NCI-H2171 (cell line): Measurements from ENCODE around the gene BANK1.

Experiments used
- DNase-seq: peaks from one replicate; lab custom pipeline; 2025; lab: John Stamatoyannopoulos, UW

BANK1 gene

DNA sequence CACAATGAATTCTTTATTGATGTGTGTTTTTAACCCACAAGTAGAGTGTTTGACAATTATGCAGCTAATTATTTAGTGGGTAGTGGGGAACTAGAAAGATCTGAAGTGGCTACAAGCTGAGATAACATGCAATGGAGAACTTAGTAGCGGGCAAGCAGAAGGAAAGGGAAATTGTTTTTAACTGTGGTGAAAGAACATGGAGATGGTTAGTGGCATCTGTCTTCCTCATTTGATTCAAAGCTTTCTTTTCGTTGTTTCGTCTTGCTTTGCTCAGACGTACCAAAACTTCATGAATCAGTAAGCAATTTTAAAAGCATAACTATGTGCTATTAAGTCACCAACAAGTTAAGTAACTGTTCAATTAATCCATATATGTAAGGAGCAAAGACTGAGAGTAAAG, 169.9 kb downstream of the BANK1 start:
- no peak for DNase-seq

DNA sequence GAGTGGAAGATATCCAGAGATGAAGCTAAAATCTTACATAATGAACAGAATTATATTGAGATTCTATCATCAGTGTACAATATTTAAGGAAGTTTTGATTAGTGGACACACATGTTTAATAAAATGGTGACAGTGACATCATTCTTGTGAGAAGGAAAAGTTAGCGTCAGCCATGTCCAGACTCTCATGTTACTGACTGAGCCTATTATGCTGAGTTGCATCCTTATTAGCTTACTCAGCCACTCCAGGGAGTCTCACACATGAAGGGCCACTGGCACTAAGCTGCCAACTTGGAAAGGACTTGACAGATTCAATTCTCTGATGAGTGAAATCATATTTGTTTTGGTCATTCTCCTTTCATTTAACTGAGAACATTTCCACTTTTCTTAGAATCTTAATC, 170.6 kb downstream of the BANK1 start:
- DNase-seq, result no peak

DNA sequence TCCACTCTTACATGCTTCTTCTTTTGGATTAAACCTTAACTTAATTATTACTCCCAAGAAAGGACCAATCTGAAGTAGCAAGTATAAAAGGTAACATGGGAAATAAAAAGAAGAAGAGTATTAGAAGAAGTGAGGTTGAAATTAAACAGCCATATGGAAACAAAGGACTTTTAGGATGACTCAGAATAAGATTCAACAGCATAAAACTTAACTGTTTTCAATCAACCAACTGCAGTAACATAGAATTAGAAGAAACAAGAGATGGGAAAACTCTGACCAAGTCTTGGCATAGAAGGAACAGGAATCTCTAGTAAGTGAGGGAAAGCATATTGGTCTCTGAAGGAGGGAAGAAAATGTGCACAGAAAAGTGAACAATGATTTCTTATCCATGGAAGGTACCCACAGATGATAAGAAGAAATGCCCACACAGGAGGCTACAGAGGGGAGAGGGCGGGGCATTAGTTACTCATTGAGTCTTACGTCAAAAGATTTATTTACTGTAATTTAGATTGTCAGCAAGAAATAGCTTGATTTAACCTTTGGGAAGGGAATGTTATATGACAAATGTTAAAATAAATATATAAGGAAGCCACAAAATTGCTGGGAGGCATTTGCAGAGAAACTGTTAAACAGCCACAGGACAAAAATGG, 177.3 kb downstream of the BANK1 start:
- DNase-seq, result no peak

DNA sequence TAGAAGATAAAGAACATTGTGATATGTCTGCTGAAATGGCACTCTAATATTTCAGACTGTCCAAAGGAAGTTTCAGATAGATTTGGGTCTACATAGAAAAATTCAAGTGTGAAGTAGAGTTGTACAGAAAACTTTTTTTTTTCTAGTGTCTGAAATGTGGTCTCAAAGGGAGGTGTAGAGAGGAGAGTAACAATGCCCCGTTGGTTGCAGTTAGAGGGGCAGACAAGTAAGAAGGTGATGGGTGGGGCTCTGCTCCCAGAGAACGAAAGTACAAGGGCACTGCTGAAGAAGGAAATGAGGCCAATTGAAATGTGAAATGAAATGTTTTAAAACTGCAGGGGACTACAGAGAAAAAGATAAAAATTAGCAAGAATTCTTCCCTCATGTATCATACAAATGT, 177.8 kb downstream of the BANK1 start:
- no peak for DNase-seq

DNA sequence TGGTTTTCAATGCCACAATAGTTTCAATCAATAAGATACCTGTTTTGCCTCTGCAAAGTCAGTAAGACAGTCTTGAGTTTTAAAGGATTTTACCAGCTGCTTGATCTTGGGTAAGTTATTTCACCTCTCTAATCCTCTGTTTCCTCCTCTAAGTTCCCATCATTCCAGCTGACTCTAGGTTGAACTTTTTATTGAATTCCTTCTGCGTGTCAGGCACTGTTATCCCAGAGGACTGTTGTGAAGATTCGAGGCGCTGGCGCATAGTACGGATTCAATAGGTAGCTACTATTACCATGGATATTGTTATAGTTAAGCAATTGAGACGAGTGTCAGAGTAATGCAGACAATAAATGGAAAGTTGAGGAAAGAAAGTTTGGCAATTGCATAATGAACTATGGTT, 179.4 kb downstream of the BANK1 start:
- DNase-seq, result no peak

DNA sequence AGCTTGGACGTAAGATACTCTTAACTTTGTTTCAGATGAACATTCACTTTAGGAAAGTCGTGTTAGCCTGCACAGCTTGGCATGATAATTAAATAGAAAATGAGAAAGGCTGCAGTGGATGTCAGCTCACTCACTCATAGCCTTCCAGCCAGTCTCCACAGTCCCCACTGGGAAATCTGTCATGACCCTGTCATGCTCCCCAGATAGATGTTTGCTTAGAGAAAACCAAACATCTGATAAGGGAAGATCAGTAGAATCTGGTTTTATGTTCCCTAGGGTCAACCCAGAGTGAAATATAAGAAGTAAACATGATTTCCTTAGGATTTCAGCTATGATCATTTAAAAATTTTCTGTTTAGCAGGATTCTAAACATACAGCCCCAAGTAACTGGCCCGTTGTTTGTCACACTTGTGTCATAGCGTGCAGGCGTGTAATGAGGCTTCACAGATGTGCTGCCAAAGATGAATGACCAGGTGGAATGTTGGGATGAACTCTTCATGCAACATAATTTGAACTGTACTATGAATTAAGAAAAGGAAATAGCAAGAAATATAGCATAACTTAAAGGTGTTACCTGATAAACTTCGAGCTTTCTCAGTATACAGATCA, 180.1 kb downstream of the BANK1 start:
- no peak for DNase-seq

DNA sequence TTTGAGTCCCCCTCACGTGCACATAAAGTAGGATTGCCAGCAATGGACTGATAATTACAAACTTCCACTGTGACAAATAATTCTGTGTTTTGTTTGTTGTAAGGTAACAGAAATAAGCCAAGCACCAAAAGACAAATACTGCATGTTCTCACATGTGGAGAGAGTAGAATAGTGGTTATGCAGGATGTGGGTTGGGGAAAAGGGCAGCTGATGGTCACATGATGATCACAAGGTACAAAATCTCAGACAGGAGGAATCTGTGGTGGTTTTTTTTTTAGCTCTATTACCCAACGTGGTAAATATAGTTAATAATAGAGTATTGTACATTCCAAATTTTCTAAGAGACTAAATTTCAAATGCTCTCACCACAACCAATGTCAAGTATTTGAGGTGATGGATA, 182.3 kb downstream of the BANK1 start:
- no peak for DNase-seq

DNA sequence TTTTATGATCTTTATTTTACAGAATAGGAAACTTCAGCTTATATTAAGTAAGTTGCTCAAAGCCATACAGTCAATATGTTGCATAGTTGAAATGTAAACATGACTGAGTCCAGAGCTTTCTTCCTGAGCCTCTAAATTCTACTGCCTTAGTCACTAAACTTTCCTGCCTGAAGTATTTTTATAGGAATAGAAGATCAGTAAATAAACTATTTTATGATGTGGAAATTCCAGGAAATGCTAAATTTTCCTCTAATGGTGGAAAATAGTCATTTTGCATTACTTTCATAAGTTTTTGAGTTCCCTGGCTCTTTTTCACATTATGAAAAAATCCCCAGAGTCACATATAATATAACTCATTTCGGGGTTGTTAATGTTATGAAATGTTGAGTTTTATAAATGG, 182.8 kb downstream of the BANK1 start:
- no peak for DNase-seq

DNA sequence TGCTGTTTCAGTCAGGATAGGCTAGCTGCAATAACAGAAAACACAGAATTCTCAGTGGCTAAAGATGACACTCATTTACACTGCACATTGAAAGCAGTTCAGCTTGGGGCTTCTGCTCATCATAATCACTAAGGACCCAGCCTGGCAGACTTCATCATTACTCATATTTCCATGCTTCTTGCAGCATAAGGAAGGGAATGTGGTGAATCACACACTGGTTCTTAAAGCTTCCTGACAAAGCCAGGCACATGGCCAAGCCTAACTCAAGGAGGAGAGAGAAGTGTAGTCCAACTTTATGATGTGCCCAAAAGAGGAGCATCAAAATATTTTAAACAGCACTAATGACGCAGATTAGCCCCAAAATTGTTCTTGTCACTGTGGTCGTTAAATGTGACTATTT, 186.5 kb downstream of the BANK1 start:
- DNase-seq, result no peak

DNA sequence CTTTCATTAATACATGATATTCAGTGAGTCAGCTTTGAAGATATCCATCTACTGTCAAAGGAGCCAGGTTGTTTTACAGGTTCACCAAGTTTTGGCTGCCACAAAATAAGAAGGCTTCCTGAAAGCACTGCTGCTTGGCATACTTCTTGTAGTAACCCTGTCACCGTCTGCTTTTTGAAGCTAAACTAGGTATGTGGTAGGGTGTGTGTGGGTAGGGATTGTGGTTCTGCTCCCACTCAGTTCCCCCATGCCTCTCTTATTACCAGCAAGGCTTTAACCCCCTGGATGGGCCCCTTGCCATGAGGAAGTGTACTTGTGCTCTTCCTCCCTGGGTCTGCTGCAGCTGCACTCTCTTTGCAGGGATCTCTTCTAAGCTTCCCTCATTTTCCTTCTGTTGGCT, 191.2 kb downstream of the BANK1 start:
- DNase-seq, result no peak

DNA sequence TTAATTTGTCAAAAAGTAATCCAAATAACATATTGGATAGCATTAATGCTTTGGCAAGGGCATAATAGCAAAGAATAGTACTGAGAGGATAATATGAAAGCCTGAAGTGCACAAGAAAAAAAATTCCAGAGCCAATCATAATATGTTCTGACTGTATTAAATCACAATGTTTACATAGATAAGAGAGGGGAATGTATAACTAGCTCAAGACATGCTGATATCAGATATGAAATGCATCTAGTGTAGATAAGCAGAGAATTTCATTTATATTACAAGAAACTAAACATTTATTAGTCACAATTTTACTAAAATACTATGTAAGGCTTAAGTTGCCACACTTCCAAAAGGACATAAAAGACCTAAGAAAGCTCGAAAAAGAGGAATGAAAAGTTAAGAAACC, 193.3 kb downstream of the BANK1 start:
- no peak for DNase-seq

DNA sequence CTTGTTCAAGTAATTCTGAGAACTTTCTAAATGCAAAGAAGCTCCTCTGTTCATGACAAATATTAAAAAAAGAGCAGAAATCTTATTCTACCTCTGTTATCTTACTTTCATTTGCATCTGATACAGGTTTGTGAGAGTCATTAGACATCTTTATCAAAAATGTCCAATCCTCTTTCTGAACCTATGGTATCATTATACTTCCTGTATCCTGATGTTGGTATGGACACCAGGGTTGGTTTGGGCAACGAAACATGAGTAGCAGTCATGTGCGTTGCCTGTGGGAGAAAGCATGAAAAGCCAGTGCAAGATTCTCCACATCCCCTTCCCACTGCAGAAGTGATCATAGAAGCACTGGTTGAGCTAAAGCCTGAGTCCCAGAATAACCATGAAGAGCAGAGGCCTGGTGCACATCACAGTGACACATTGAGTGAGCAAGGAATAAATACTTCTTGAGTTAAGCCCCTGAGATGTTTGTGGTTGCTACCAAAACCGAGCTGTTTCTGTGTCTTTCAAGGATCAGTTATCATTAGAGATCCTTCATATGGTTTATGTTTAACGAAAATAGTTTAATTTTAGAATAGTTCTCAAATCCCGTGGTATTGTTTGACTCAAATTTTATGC, 197.2 kb downstream of the BANK1 start:
- no peak for DNase-seq

DNA sequence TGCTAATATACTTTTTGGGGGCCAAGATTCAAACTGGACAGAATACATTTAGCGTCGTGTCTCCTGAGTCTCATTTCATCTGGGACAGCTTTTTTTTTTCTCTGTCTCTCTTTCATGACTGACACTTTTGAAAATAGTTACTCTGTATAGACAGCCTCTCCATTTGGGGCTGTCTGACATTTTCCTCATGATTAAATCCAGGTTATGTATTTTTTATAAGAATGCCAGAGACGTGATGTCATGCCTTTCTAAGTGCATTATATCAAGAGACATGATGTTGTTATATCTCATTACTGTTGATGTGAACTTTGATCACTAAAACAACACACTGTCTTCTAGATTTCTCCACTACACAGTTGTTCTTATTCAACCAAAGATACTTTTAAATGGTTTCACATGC, 199.0 kb downstream of the BANK1 start:
- no peak for DNase-seq

DNA sequence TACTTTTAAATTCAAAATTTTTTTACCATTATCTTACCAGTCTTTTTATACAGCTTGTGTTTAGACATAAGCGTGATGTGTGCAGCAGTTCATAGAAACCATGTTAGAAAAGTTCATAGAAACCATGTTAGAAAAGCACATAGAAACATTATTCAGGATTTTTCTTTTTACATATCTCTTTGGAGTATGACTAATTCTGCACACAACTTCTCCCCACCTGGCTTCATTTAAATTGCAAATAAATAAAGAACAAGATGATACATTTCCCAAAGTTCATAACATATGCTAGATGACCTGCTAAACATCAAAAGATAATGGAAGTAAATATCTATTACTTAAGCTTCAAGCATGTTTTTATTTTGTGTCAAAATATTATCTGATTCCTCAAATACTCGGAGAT, 201.9 kb downstream of the BANK1 start:
- DNase-seq, result no peak

DNA sequence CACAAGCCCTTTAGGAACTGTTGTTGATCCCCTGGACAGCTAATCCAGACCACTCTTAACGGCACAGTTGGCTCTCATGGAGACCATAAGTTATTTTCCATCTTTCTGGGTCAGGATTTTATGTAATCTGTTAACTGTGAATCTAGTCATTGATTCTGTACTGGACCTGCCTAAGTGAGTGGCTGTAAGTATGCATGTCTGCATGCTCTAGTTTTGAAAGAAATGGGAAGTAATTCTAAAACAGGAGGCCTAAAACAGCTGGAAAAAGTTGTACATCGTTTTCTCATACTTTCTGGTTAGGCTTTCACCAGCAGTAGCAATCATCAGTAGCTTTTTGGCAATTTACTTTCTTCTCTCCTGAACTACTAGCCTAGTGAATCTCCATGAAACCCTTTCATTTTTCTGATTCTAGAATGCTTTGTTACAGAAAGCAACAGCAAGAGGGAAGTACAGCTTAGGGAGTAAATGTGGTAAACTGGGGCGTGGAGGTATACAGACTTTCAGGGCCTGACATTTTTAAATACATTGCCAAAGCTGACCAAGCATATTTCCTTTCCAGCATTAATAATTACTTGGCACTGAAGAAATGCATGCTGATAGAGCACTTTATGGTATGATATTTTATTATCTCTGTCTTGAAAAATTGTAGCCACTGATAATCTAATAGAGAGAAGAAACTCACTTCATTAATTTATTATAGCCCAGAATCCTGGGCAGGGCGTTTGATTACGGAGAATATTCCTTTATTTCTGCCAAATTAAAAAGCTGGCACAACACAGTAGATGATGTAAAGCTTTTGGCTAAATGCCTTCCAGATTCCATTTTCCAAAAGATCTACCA, 202.7 kb downstream of the BANK1 start:
- DNase-seq, result no peak

DNA sequence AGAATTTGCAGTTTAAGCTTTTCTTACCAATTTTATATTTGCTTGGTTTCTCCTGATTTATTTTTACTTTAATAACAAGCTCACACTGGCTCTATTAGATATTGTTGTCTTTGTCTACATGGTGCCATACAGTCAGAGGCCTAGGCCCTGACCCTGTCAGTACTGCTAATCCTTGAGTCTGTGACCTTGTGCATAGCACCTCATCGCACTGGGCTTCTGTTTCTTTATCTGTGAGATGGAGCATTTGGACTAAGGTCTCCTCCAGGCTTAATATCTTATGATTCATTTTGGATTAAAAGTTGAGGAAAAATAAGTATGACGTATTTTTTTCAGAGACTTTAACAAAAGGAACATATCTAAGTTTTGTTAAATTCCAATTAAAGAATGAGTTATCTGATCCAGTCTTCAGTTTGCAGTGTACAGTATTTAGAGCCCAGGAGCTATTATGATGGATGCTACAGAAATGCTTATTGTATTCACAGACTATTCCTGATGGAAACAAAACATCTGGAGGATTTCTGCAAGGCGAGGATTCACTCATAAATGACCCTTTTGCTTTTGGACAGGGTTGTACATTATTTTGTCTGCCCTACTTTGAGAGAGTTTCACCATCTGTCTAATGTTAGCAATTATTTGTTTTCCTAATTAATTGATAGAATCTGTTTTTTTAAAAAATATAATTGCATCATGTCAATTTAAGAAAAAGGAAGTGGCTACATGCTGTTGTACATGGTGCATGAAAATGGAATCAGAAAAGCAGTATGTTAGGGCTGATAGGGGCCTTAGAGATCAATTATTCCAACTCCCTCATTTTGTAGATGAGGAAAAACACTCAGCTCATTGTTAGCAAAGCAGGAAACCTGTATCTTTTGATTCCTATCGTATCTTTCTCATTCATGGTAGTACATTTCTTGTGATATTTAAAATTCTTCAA, 203.6 kb downstream of the BANK1 start:
- DNase-seq, result no peak

DNA sequence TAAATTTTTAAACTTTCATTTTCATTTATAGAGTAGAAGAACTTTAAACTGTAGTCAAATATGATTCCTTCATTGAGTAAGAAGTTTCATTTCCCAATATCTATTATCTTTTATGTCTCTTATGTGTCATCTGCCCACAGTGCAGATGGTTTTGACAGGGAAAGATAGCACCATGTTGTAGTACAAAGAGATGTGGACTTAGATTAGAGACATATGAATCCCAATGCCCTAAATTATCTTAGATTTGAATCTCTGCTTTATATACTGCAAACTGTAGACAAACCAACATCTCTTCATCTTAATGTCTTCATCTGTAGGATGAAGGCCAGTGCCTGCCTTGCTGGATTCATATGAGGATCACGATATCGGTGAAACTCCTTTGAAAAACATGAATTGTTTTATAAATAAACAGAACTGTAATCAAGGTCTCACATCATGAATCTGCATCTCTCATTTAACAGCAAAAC, 217.5 kb downstream of the BANK1 start:
- no peak for DNase-seq

DNA sequence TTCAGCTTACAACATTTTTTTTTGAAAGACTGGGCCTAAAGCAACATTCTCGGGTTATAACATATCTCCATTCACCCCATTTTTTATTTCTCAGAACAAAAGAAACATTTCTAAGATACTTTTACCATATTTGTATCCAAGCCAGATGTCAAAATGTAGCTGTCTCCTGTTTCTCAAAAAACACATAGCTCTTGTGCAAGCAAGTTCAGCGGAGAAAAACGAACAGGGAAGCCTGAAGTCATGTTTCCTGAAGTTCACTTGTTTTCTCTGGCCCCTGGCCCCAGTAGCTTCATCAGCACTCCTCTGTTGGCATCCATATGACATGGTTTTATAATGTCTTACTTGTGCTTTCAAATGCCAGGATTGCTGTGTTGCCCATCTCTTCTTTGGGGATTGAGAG, 218.2 kb downstream of the BANK1 start:
- DNase-seq, result no peak

DNA sequence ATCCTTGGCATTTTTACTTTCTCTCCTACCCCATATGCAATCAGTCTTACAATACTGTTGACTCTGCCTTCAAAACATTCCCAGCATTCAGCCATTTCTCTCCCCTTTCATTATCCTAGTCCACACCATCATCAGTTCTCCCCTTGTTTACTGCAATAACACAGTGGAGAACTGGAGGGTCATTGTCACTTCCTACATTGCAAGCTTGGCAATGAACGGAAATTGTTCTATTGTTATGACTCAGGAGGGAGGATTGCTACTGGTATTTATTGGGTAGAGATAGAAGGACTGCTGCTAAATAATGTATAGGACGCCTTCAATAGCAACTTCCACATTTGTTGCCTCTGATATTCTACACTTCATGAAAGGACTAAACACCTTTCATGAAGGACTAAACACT, 231.8 kb downstream of the BANK1 start:
- DNase-seq, result no peak

DNA sequence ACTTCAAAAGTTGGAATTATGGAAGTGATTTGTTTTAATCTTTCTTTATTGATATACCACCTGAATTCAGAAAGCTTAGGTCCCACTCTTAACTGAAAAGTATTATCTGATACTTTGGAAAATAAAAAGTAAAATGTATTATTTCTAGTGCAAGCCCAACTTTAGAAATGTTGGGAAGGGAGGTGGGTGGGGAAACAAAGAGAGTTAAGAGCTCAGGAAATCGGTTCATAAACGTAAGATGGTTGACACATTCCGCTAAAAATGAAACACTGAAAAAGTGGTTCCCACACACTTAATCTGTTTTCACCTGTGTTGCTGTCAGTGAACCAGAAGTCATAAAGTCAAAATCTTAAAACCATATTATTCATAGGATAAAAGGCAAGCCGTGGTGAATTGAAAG, 237.4 kb downstream of the BANK1 start:
- DNase-seq, result no peak

DNA sequence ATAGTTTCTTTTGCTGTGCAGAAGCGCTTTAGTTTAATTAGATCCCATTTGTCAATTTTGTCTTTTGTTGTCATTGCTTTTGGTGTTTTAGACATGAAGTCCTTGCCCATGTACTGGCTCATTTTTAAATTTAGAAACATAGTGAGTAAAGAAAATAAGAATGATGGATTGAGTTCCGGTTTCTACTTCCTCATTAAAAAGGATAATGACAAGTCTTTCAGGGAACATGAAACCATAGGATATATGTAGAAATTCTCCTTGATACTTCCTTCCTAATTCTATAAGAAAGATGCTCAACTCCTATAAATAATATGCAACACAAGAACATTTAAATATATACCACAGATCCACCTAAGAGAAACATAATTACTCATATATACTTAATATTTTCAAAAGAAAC, 240.9 kb downstream of the BANK1 start:
- DNase-seq, result no peak

DNA sequence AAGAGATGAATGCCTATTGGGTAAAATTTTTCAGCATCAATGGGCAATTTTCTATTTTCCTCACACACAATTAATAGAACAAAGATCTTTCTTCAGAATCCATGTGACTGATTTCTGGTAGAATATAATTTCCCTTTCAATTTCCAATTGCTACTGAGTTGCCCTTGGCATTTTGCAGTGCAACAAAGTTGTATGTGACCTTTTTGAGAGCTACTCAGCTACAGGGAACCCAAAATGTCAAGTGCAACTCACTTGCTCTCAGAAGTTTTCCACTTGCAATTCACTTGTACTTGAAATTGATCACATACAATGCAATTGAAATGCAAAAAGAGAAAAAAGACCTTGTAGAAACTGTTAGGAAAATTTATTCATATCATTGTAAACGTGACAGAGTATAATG, 245.5 kb downstream of the BANK1 start:
- no peak for DNase-seq
